Omental fat pad (tissue), 4 donors: ENCODE results near the gene CXorf51B. TPM values are rescaled to one million over a fixed set of nuclear protein-coding genes. Genes with fewer than 3 reads are reported as not detected.
"Not testable (repeated sequence)": the region's sequence is repeated elsewhere in the genome, so short reads cannot be mapped to it uniquely, and the experiment has no call there.

Source experiments
- ATAC-seq: fragments of 150-250 bp; one replicate; pipeline ENCODE4 v1.9.1; 2016; ENCODE audit warnings: mild to moderate bottlenecking, moderate library complexity; ENCODE audit not compliant: low FRiP score
- DNase-seq: peaks from one replicate; pipeline ENCODE4 v3.0.0-alpha.2; 2019; ENCODE audit warnings: low spot score
- CTCF ChIP-seq, 3 donors: fragments of 450-650 bp; IDR thresholded peaks; one replicate each; pipeline ENCODE4 v1.5.1; 2016 to 2017; ENCODE audit warnings: antibody characterized with exemption in 3 of 3, mild to moderate bottlenecking in 3 of 3, moderate library complexity in 2 of 3
- total RNA-seq, 4 donors: library from RNA; depleted of rRNA; stranded (reverse); fragments of >200 nt; gene quantifications; one replicate each; pipeline ENCODE4 v1.1.0, GENCODE V29; 2016

CXorf51B gene
- total RNA-seq: not detected

- not testable (repeated sequence) for ATAC-seq, DNase-seq
Observed at GRCh38 chrX:146809471-146809870, at the start of gene CXorf51B. CXorf51B (plus strand) TSS chrX:146809771; CDS start chrX:146809792, 21 bp downstream.

- ATAC-seq, DNase-seq: not testable (repeated sequence)
Observed at GRCh38 chrX:146814644-146815043, 5.1 kb downstream of the CXorf51B start, which contains the start of gene CXorf51A. CXorf51A (minus strand) TSS chrX:146814744; CDS start chrX:146814723, 21 bp downstream.

- no peak for TF ChIP-seq CTCF (IDR thresholded peaks at IDR 0.05)
- DNase-seq (no peak), ATAC-seq (peak; percentile 19)
Observed at GRCh38 chrX:146831994-146832393, 22.4 kb downstream of the CXorf51B start.

GRCh38 chrX:146854281-146854680, 44.7 kb downstream of the CXorf51B start:
- no peak for TF ChIP-seq CTCF (IDR thresholded peaks at IDR 0.05)
- ATAC-seq: no peak
- DNase-seq: no peak

Other genes starting within 250 kb of the CXorf51B start
- not detected for gene CXorf51A, start 5.0 kb downstream of the CXorf51B start, total RNA-seq